HG02943 (cell line): Measurements from ENCODE around the gene ACY1.
"Not testable (repeated sequence)": the region's sequence is repeated elsewhere in the genome, so short reads cannot be mapped to it uniquely, and the experiment has no call there.

ENCODE experiments used
- ATAC-seq: cut with Tn5 transposase; IDR thresholded peaks from one replicate; pipeline ENCODE4 v1.9.1; 2021; ENCODE audit warnings: mild to moderate bottlenecking, low read depth, moderate library complexity; ENCODE audit not compliant: unreplicated experiment

The ACY1 gene

DNA sequence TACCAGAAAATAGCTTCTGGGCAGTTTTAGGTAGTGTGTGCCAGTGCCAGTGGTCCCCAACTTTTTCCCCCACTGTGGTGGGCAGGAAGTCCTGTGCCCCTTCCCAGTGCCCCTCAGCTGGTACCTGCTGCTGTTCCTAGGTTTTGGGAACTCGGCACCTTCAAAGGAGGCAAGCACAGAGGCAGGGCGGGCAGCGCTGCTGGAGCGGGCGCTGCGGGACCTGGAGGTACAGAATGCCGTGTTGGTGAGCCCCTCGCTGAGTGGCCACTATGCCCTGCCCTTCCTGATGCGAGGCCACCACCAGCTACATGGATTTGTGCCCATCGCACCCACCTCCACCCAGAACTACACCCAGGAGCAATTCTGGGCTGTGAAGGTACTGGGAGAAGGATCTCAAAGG, 3.1 kb upstream of the ACY1 start:
- no peak for ATAC-seq

DNA sequence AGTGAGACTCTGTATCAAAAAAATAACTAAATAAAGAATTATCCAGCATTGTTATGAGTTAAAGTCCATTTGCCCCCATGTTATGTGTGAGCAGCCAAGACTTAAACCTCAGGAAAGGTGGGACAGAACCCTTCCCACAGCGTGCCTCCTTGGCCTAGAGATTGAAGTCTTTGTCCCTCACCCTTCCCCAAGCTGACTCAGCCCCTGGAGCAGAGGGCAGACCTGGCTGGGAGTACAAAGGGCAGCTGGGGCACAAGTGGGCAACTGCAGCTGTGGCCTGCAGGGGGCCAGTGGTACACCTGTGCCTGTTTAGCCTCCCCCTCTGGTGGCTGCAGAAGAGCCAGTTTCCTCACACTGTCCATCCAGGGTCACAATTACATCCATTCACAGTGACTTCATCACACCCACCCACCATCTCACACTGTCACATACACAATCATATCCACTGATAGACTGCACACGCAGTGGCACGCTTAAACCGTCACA, 940 bp upstream of the ACY1 start:
- peak; percentile 40 for ATAC-seq

DNA sequence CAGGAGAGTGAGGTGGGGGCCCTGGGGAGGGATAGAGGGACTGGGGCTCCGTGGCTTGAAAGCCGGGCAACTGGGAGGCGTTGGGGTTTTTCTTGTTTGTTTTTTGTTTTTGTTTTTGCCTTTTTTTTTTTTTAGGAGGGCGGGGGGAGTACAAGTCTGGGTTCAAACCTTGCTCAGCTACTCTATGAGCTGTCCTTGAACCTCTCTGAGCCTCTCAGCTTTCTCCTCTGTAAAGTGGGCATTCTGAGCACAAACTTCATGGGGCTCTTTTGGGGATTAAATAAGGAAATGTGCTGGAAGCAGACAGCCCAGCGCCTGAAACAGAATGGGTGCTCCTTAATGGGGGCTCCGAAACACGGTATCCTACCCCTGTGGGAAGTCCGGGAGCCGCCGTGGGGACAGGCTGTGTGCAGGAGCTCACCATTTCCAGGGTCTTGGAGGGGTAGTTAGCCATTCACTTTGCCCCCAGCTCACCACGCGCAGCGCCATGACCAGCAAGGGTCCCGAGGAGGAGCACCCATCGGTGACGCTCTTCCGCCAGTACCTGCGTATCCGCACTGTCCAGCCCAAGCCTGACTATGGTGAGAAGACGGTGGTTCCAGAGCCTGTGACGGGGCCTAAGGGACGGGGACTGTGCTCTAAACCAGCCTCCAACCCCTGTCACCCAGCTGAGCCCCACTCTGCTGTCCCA, 388 bp downstream of the ACY1 start:
- ATAC-seq, result no peak

DNA sequence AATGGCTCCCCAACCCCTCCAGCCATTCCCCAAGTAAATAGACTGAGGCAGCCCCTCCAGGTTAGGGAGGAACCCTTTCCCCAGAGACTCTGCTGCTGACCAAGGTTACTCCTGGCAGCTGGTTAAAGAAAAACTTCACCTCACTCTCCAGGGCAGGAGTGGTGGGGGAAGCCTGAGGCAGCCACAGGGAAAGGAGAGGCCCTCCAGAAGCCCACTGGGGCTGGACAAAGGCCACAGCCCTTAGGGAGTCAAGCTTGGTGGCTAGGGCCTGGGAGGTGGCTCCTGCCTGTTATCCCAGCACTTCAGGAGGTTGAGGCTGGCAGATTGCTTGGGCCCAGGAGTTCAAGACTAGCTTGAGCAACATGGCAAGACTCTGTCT, 923 bp downstream of the ACY1 start:
- ATAC-seq, result no peak

DNA sequence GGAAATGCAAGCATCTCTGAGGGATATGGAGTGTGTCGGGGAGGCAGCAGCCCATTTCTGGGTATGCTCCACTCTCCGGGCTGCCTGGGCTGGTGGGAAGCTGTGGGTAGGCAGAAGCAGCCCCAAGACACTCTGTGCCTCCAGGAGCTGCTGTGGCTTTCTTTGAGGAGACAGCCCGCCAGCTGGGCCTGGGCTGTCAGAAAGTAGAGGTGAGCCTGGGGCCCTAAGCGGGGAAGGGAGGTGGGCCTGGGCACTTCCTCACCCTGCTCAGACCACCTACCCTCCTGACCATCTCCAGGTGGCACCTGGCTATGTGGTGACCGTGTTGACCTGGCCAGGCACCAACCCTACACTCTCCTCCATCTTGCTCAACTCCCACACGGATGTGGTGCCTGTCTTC, 1.7 kb downstream of the ACY1 start:
- no peak for ATAC-seq

DNA sequence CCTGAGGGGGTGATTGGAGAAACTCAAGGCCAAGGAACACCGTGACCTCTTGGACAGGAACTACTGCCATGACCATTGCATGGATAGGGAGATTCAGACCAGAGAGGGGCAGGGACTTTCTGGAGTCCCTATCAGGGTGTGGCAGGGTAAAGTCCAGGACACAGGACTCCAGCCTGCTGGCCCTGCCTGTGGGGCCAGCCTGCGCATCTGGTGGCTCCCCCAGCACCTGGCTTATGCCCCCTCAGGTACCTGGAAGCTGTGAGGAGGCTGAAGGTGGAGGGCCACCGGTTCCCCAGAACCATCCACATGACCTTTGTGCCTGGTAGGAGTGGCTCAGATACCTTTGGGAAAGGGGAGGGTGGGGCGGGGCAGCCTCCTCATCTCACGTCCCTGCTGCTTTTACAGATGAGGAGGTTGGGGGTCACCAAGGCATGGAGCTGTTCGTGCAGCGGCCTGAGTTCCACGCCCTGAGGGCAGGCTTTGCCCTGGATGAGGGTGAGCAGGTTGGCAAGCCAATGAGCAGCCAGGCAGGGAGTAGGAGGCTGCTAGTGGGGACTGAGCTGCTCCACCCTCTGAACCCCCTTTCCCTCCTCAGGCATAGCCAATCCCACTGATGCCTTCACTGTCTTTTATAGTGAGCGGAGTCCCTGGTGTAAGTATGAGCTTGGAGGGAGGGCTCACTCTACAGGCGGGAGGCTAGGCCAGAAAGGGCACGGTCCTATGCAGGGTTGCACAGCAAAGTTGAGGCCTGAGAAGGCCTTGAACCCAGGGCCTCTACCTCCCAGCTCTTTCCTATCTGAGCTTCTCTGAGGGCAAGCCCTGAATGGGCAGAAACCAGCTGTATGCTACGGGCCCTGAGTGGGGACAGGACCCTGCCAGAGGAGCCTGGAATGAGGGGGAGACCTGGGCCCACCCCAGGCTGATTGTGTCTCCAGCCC, 2.9 kb downstream of the ACY1 start:
- no peak for ATAC-seq

DNA sequence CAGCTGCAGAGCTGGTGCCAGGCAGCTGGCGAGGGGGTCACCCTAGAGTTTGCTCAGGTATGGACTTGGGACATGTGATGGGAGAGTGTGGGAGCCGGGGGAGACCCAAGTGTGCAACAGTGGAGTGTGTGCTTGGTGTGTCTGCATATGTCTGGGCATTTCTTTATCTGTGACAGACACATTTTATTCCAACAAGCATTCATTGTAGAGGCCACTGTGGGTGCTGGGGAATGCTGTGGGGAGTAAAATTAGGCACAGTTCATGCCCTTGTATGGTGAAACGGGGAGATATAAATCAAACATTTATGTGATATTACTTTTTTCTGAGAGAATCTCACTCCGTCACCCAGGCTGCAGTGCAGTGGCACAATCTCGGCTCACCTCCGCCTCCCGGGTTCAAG, 4.2 kb downstream of the ACY1 start:
- no peak for ATAC-seq

DNA sequence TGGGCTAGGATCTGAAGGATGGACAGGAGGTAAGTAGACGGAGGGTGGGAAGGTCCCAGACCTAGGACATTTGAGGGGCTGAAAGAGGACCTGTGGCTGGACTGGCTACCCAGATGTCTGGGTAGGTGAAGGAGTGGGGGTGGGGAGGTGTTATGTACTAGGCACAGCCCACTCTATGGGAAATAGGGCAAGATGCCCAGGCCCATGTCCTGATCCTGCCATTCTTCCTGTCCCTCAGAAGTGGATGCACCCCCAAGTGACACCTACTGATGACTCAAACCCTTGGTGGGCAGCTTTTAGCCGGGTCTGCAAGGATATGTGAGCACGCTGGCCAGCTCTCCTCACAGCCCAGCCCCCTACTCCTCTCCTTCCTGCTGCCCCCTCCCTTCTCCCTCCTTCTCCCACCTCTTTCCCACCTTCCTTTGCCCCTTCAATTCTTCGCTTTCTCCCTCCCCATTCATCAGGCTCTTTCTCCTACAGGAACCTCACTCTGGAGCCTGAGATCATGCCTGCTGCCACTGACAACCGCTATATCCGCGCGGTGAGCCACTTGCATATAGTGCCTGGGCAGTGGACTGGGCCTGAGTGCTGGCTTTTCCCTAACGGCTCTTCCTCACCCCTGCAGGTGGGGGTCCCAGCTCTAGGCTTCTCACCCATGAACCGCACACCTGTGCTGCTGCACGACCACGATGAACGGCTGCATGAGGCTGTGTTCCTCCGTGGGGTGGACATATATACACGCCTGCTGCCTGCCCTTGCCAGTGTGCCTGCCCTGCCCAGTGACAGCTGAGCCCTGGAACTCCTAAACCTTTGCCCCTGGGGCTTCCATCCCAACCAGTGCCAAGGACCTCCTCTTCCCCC, 5.2 kb downstream of the ACY1 start:
- no peak for ATAC-seq

DNA sequence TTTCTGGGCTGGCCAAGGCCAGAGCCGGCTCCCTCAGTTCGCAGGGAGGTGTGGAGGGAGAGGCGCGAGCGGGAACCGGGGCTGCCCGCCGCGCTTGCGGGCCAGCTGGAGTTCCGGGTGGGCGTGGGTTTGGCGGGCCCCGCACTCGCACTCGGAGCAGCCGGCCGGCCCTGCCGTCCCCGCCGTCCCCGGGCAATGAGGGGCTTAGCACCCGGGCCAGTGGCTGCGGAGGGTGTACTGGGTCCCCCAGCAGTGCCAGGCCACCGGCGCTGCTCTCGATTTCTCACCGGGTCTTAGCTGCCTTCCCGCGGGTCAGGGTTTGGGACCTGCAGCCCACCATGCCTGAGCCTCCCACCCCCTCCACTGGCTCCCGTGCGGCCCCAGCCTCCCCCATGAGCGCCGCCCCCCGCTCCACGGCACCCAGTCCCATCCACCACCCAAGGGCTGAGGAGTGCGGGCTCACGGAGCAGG, 7.2 kb downstream of the ACY1 start:
- ATAC-seq, result not testable (repeated sequence)

DNA sequence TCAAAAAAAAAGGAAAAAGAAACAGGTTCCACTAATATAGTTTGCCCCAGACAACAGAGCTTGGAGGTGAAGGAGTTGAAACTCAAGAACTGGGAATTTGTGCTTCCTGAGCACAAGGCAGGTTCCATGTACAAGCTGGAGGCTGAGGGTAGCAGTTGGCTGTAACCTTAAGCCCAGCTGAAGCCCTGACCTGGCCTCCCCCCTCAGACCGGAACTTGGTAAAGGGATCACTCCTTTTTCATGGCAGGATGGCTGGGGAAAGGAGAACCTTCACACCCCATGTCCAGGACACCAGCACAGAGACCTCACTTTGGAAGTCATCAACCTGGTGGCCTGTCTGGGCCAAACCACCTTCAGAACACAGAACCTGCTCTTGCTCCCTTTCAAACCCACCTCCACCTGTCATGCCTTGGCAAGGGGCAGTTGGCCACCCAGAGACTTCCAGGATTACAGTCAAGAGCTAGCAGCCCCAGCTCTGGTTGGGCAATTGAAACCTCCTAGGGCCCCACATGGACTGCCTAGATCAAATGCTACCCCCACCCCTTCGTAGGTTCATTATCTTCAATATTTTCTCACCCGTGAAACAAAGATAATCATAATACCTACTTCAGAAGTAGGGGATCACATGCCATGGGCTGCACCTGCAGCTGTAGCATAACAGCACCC, 8.8 kb downstream of the ACY1 start:
- ATAC-seq, result no peak

DNA sequence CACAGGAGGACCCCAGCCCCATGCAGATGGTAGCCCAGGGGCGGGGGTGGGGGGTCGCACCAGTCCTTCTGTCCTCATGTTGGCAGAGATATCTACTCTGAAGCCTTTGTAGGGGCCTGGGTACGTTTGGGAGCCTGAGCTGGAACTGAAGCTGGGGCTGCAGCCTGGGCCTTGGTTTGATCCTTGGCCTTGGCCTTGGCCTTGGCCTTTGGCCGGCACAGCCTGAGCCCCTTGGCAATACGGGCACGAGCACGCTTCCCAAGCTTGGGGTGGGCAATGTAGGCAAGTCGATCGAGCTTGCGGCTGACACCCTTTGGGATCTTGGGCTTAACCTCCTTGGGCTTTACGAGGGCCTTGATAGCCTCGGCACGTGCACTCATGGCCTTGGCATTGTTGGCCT, 10.3 kb downstream of the ACY1 start:
- not testable (repeated sequence) for ATAC-seq

DNA sequence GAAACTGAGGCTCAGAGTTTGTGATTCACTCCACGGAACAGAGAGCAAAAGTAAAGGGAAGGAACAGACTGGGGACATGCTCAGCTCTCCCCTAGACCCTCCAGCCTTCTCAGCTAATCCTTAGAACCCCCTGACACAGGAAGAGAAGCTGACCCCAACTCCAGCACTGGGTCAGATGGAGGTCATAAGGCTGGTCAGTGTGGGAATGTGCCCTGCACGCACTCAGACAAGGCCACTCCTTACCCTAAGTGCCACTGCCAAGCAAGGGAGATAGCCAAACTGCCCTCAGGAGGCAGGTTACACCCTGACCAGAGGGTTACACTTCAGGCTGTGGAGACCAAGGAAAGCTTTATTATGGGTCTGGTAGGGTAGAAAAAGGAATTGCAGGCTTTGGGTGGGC, 11.2 kb downstream of the ACY1 start:
- no peak for ATAC-seq

DNA sequence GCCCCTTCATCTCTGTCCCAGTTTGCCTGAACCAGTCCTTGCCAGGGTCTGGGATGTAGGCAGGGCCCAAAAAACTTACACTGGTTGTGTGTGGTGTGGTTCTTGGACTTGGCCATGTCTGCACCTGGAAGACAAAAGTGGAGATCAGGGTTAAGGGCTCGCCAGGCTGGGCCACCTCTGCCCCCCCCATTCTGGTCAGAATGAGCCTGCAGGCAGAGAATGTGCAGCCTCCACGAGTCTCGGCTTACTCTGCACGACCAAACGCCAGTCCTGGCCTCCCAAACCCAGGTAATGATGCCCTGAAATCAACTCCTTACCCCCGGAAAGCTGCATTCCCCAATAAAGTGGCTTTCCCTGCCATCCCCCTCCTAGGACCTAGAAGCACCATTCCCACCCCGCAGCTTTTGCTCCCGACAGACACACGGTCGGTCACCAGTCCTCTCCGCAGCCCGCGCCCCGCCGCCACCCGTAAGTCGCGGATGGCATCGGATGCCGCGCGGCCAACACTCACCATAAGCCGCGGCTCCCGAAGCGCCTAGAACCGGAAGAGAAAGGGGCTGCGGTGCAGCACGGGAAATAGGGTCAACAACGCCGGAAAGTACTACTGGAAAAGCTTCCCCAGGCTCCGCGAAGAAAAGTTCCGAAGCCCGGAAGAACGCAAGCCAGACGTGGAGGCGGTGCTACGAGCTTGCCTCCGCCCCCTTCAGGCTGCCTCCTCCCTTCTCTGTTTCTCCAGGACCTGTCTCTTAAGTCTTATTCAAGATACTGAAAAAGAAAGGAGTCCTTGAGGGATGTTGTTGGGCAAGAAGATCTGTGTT, 12.2 kb downstream of the ACY1 start, which contains the start of gene RPL29:
Gene RPL29, minus strand, starts transcription at position 550 of the 818 bp plus-strand sequence. Its CDS starts 434 bp downstream, at position 116.
- ATAC-seq, result peak; percentile 75

DNA sequence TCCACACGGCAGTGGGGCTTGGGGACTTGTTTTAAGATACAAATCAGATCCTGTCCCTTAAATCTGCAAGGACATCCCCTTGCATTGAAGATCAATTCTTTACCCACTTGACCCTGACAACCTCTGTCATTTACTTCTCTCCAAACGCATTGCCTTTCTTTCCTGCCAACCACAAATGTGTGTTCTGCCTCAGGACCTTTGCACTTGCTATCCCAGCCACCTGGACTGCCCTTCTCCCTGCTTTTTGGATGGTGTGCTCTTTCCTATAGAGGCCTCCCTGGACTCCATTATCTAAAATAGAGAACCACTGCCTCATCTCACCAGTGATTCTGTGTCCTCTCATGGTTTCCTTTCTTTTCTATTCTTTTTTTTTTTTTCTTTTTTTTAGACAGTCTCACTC, 13.8 kb downstream of the ACY1 start:
- ATAC-seq, result no peak

DNA sequence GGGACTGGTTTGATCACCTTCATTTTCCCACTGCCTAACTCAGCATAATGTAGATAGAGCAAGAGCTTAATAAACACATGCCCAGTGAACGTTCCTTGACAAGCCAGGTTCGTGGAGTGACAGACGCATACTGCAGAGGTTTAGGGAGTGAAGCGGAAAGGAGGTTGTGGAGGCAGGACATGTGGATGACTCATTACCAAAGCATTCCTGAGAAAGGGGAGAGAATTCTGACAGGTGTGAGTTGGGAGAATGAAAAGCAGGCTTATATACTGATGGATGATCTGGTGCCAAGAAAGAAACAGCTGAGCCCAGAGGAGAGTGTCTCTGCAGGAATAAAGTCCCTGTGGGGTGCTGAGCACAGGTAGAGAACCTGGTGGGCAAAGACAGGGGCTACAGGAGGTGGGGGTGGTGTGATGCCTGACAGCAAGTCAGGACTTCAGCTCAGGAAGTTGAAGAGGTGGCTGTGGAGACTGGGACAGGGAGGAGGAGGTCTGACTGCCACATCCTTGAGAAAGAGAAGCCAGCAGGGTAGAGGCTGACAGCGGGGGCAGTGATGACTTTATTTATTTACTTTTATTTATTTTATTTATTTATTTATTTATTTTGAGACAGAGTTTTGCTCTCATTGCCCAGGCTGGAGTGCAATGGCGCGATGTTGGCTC, 14.7 kb downstream of the ACY1 start:
- ATAC-seq, result no peak

DNA sequence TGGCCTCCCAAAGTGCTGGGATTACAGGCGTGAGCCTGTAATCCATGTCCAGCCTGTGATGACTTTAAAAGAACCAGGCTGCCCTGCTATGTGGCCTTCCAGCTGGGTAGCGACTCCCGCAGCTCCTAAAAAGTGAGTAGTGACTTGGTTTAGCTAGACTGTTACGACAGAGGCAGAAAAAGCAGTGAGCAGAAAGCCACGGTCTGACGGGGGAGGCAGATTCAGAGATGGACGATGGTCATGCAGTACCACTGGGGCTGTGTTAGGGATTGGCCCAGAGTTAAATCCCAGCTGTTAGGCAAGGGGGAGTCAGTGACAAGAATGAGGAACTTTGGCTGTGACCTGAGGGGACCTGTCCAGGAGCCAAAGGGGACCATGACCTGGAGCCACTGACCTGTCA, 15.4 kb downstream of the ACY1 start:
- no peak for ATAC-seq

DNA sequence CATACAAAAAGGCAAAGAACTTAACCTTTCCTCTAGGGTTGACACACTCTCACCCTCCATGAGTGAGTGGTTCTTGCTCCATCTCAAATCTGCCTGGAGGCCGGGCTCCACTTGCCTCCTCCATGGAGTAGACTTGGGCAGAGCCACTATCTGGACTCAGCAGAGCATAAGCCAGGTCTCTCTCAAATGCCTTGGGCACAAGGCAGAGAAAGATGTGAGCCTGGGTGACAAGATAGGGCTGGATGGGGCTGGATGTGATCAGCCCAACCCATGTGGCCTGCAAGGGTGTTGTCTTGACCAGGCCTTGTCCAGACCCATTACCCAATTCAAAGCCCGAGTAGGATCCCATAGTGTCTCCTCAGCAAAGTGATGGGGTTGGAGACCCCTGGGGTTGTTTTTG, 16.5 kb downstream of the ACY1 start:
- ATAC-seq, result no peak

DNA sequence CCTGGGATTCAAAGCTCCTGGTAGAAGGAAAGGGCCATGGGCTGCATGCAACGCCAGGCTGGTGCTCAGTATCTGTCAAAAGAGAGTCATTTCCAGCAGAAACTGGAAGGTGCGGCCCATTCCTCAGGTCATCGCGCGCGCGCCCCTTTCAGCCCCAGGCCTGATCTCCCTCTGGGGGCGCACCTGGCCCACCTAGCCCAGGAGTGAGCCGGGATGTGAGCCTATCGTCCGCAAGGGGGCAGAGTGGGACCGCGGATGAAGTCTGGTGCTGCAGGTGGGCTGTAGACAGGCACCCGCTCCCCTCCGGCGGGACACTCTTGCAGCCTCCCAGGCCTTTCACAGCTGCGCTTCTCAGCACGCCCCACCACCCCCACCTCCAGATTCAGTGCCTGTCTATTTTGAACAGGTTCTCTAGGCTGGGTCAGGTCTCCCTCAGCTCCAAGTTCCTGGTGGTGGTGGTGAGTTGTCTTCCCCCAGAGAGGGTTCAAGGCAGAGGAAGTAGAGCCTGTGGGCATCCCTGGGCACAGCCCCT, 18.2 kb downstream of the ACY1 start:
- ATAC-seq, result peak; percentile 80
